HAP-1 (cell line): ENCODE measurements around the gene AMIGO1.
A peak's percentile ranks its signal among the peaks of the same experiment; 100 is the strongest.

Source experiments
- DNase-seq, 2 experiments: peaks; one replicate each; pipeline ENCODE4 v3.0.0-alpha.2; 2016 to 2020; ENCODE audit warnings: low spot score in 2 of 2
- H3K27me3 ChIP-seq: fragments of 250-450 bp; sonication (Bioruptor Pico); 2 replicates; pipeline ENCODE4 v1.5.1; 2020; ENCODE audit warnings: low read depth, mild to moderate bottlenecking, moderate library complexity
- H3K36me3 ChIP-seq: fragments of 250-450 bp; sonication (Bioruptor Pico); replicated peaks from 2 replicates; pipeline ENCODE4 v1.5.1; 2020; ENCODE audit warnings: mild to moderate bottlenecking
- H3K4me1 ChIP-seq: fragments of 250-450 bp; sonication (Bioruptor Pico); 2 replicates; pipeline ENCODE4 v1.5.1; 2020; ENCODE audit warnings: mild to moderate bottlenecking
- H3K4me3 ChIP-seq: fragments of 250-450 bp; sonication (Bioruptor Pico); 2 replicates; pipeline ENCODE4 v1.5.1; 2020; ENCODE audit warnings: mild to moderate bottlenecking, moderate library complexity
- H3K9me3 ChIP-seq: fragments of 250-450 bp; sonication (Bioruptor Pico); 2 replicates; pipeline ENCODE4 v1.5.1; 2020; ENCODE audit warnings: mild to moderate bottlenecking, moderate library complexity
- in situ Hi-C: fragments of 300-500 bp; cut with MboI; formaldehyde crosslinking; loops from 3 replicates; pipeline ENCODE4 v1.14.3; 2020; ENCODE audit warnings: low sequenced_read_pairs, inconsistent platforms, mixed read lengths

AMIGO1 gene

GRCh38 chr1:109466452-109467300 is 42.9 kb downstream of the AMIGO1 start, which contains the start of gene SYPL2:
TSS of gene SYPL2 (plus strand) at chr1:109466546. CDS start at chr1:109466844, 298 bp downstream.
- in situ Hi-C loops, result no loop called here
- no peaks in the 10 kb centered on the region for H3K9me3 ChIP-seq
- H3K4me1 ChIP-seq, result peaks cover 31% of the 10 kb centered on the region
- DNase-seq, result peak; percentile 69 to 90
- no peaks in the 10 kb centered on the region for H3K36me3 ChIP-seq
- no peaks in the 10 kb centered on the region; the same call in none of the 2 replicates for H3K27me3 ChIP-seq
- peak within 1 kb of the TSS; percentile 43 for H3K4me3 ChIP-seq

- peak overlapping the region; percentile 43 for H3K4me3 ChIP-seq
- no peaks in the 10 kb centered on the region; the same call in none of the 2 replicates for H3K27me3 ChIP-seq
These were observed 43.4 kb downstream of the AMIGO1 start for GRCh38 chr1:109466125-109466451.

GRCh38 chr1:109457819-109458218 is 51.7 kb downstream of the AMIGO1 start:
- no peaks in the 10 kb centered on the region for H3K4me1 ChIP-seq
- H3K36me3 ChIP-seq, result no peaks in the 10 kb centered on the region
- H3K4me3 ChIP-seq, result no peak overlapping the region
- no peak for DNase-seq
- no peaks in the 10 kb centered on the region for H3K9me3 ChIP-seq
- in situ Hi-C loops, result no loop called here
- H3K27me3 ChIP-seq, result no peaks in the 10 kb centered on the region

More at GRCh38 chr1:109466125-109466451, 43.4 kb downstream of the AMIGO1 start:
- peaks cover 31% of the 10 kb centered on the region for H3K4me1 ChIP-seq
- DNase-seq, result peak in 1 of 2 experiments; percentile 47
- no peaks in the 10 kb centered on the region for H3K36me3 ChIP-seq
- no peaks in the 10 kb centered on the region for H3K9me3 ChIP-seq
- in situ Hi-C loops, result no loop called here

- DNase-seq, result no peak
- no peaks in the 10 kb centered on the region for H3K27me3 ChIP-seq
- H3K4me3 ChIP-seq, result no peak overlapping the region
- no peaks in the 10 kb centered on the region for H3K4me1 ChIP-seq
- in situ Hi-C loops, result no loop called here
- no peaks in the 10 kb centered on the region for H3K9me3 ChIP-seq
- no peaks in the 10 kb centered on the region for H3K36me3 ChIP-seq
These were observed 54.9 kb downstream of the AMIGO1 start for GRCh38 chr1:109454497-109455133.
